GM12892 (cell line): ENCODE results near the gene NFATC4.

Experiments used
- DNase-seq: peaks from one replicate; pipeline ENCODE4 v3.0.0; 2011; ENCODE audit not compliant: insufficient read length
- FAIRE-seq: peaks from 2 replicates; lab custom pipeline; 2011; peaks lifted over from hg19 to GRCh38; lab: Jason Lieb, UNC
- POLR2A ChIP-seq: IDR thresholded peaks from 2 replicates; pipeline ENCODE4 v1.6.1; 2011; ENCODE audit warnings: low read depth, low read length, control low read depth
- POLR2AphosphoS5 ChIP-seq: IDR thresholded peaks from 2 replicates; pipeline ENCODE4 v1.6.1; 2011; ENCODE audit warnings: low read depth, low read length, control low read depth
- TAF1 ChIP-seq: IDR thresholded peaks from 2 replicates; pipeline ENCODE4 v1.6.1; 2011; ENCODE audit warnings: low read depth, mild to moderate bottlenecking, control low read depth, low read length, borderline replicate concordance

NFATC4 gene

GRCh38 chr14:24411443-24412389 is 43.7 kb downstream of the NFATC4 start:
- DNase-seq (peak; percentile 58), FAIRE-seq (peak; percentile 33)
- TF ChIP-seq POLR2AphosphoS5 (no peak), POLR2A (no peak), TAF1 (no peak)

- FAIRE-seq (no peak), DNase-seq (no peak)
- TF ChIP-seq POLR2AphosphoS5 (no peak), TAF1 (no peak), POLR2A (no peak)
Observed at GRCh38 chr14:24414077-24414476, 46.1 kb downstream of the NFATC4 start.

- TF ChIP-seq TAF1 (no peak), POLR2A (no peak), POLR2AphosphoS5 (no peak)
- DNase-seq (no peak), FAIRE-seq (no peak)
Observed at GRCh38 chr14:24414732-24415420, 46.9 kb downstream of the NFATC4 start.

GRCh38 chr14:24415421-24416253 is 47.7 kb downstream of the NFATC4 start:
- DNase-seq = no peak
- no peak for FAIRE-seq
- TF ChIP-seq TAF1 (no peak), POLR2A (no peak), POLR2AphosphoS5 (no peak)

- FAIRE-seq (no peak), DNase-seq (no peak)
- TF ChIP-seq POLR2AphosphoS5 (no peak), TAF1 (no peak), POLR2A (no peak)
Observed at GRCh38 chr14:24416254-24416931, 48.4 kb downstream of the NFATC4 start.

- DNase-seq (no peak), FAIRE-seq (no peak)
- TF ChIP-seq POLR2AphosphoS5 = no peak
- TF ChIP-seq POLR2A = no peak
- no peak for TF ChIP-seq TAF1
Observed at GRCh38 chr14:24416932-24417619, 49.1 kb downstream of the NFATC4 start.

GRCh38 chr14:24417832-24418491 is 50.0 kb downstream of the NFATC4 start:
- TF ChIP-seq POLR2AphosphoS5 (no peak), TAF1 (no peak), POLR2A (no peak)
- FAIRE-seq (no peak), DNase-seq (no peak)

- DNase-seq (no peak), FAIRE-seq (no peak)
- no peak for TF ChIP-seq POLR2A
- TF ChIP-seq POLR2AphosphoS5 = no peak
- TF ChIP-seq TAF1 = no peak
Observed at GRCh38 chr14:24418492-24418873, 50.5 kb downstream of the NFATC4 start.

GRCh38 chr14:24422261-24422660 is 54.3 kb downstream of the NFATC4 start:
- TF ChIP-seq POLR2AphosphoS5 (no peak), POLR2A (no peak), TAF1 (no peak)
- FAIRE-seq (no peak), DNase-seq (no peak)
